SK-N-SH (cell line): ENCODE measurements around the gene LRRC36. TPM values are rescaled to one million over a fixed set of nuclear protein-coding genes. Genes with fewer than 3 reads are reported as not detected.
A peak's percentile ranks its signal among the peaks of the same experiment; 100 is the strongest.

Experiments
- CTCF ChIA-PET: fragments of 300-600, 350-600 bp; formaldehyde crosslinking; extraction: SDS; loops from one replicate; lab custom pipeline; 2021; lab: Yijun Ruan, JAX
- POLR2A ChIA-PET: fragments of 350-600 bp; sonication (Branson Sonifier 250); formaldehyde crosslinking; extraction: SDS; loops from one replicate; lab custom pipeline; 2020; ENCODE audit warnings: antibody characterized with exemption, inconsistent platforms; lab: Yijun Ruan, JAX
- DNase-seq: peaks from one replicate; pipeline ENCODE4 v3.0.0; 2012
- H2AFZ ChIP-seq: fragments of 200-600 bp; sonication (generic); 2 replicates; pipeline ENCODE4 v1.8.1; 2016; ENCODE audit warnings: antibody characterized with exemption, mild to moderate bottlenecking, low read depth
- H3F3A ChIP-seq: fragments of 200-600 bp; sonication (generic); replicated peaks from 2 replicates; pipeline ENCODE3; 2016; ENCODE audit warnings: antibody characterized with exemption, mild to moderate bottlenecking; ENCODE audit not compliant: insufficient read depth
- H3K27ac ChIP-seq, 2 experiments: fragments of 200-500 bp in 1 of 2; fragments of 200-600 bp in 1 of 2; sonication (Bioruptor generic) in 1 of 2; sonication (generic), shearing (Covaris generic) in 1 of 2; 2 replicates each; pipeline versions ENCODE4 v1.5.1 to v1.6.1; 2014 to 2016; ENCODE audit warnings: low read depth in 2 of 2, inconsistent platforms in 1 of 2, low read length in 1 of 2, mild to moderate bottlenecking in 1 of 2, mixed read lengths in 1 of 2
- H3K27me3 ChIP-seq: fragments of 200-600 bp; sonication (generic), shearing (Covaris generic); 2 replicates; pipeline ENCODE4 v1.6.1; 2016; ENCODE audit warnings: mixed run types; ENCODE audit not compliant: insufficient read depth
- H3K36me3 ChIP-seq, 2 experiments: fragments of 200-500 bp in 1 of 2; fragments of 200-600 bp in 1 of 2; sonication (Bioruptor generic) in 1 of 2; sonication (generic) in 1 of 2; replicated peaks in 1 of 2; 2 replicates each; pipeline versions ENCODE3 to v1.5.1; 2014 to 2016; ENCODE audit warnings: low read length in 1 of 2, mild to moderate bottlenecking in 1 of 2; ENCODE audit not compliant: insufficient read depth in 2 of 2, control insufficient read depth in 1 of 2
- H3K4me1 ChIP-seq, 2 experiments: fragments of 200-500 bp in 1 of 2; fragments of 200-600 bp in 1 of 2; sonication (Bioruptor generic) in 1 of 2; sonication (generic), shearing (Covaris generic) in 1 of 2; 2 replicates each; pipeline versions ENCODE4 v1.5.1 to v1.6.1; 2014 to 2016; ENCODE audit warnings: low read depth in 1 of 2, low read length in 1 of 2, mixed run types in 1 of 2; ENCODE audit not compliant: insufficient read depth in 2 of 2, control insufficient read depth in 1 of 2
- H3K4me2 ChIP-seq: fragments of 200-600 bp; sonication (generic), shearing (Covaris generic); 2 replicates; pipeline ENCODE4 v1.6.1; 2017; ENCODE audit warnings: mixed run types
- H3K4me3 ChIP-seq, 2 experiments: fragments of 200-500 bp in 1 of 2; fragments of 200-600 bp in 1 of 2; sonication (Bioruptor generic) in 1 of 2; sonication (generic), shearing (Covaris generic) in 1 of 2; 2 replicates each; pipeline versions ENCODE4 v1.5.1 to v1.8.1; 2014 to 2016; ENCODE audit warnings: low read depth in 2 of 2, inconsistent platforms in 1 of 2, low read length in 1 of 2, mild to moderate bottlenecking in 1 of 2, mixed read lengths in 1 of 2, moderate library complexity in 1 of 2
- H3K79me2 ChIP-seq: fragments of 200-600 bp; sonication (generic); 2 replicates; pipeline ENCODE4 v1.8.1; 2017; ENCODE audit warnings: mild to moderate bottlenecking; ENCODE audit not compliant: insufficient read depth
- H3K9ac ChIP-seq: fragments of 200-600 bp; sonication (generic); 2 replicates; pipeline ENCODE4 v1.6.1; 2017; ENCODE audit warnings: mixed run types
- H3K9me2 ChIP-seq: fragments of 200-600 bp; sonication (generic); 2 replicates; pipeline ENCODE4 v1.6.1; 2017; ENCODE audit warnings: mixed run types
- H3K9me3 ChIP-seq: fragments of 200-600 bp; sonication (generic); 2 replicates; pipeline ENCODE4 v1.6.1; 2017; ENCODE audit warnings: mixed run types, mild to moderate bottlenecking, moderate library complexity
- H4K20me1 ChIP-seq: fragments of 200-600 bp; sonication (generic); 2 replicates; pipeline ENCODE4 v1.6.1; 2017; ENCODE audit warnings: mild to moderate bottlenecking, mixed run types; ENCODE audit not compliant: insufficient read depth
- CHD2 ChIP-seq: fragments of 150-350 bp; IDR thresholded peaks from 2 replicates; pipeline ENCODE4 v1.6.1; 2018; ENCODE audit warnings: low read length; ENCODE audit not compliant: partially characterized antibody
- FOSL2 ChIP-seq: IDR thresholded peaks from 2 replicates; pipeline ENCODE4 v1.4.0; 2012; ENCODE audit warnings: low read depth, mild to moderate bottlenecking, moderate library complexity, borderline replicate concordance
- FOXJ3 ChIP-seq: sonication (generic); formaldehyde crosslinking; IDR thresholded peaks from 2 replicates; pipeline ENCODE4 v1.5.1; 2020; ENCODE audit warnings: mild to moderate bottlenecking, missing genetic modification reagents
- FOXM1 ChIP-seq: IDR thresholded peaks from 2 replicates; pipeline ENCODE4 v1.4.0; 2012; ENCODE audit warnings: low read depth, mild to moderate bottlenecking
- JUND ChIP-seq: IDR thresholded peaks from 2 replicates; pipeline ENCODE4 v1.4.0; 2012
- MAX ChIP-seq: IDR thresholded peaks from 2 replicates; pipeline ENCODE4 v1.4.0; 2012; ENCODE audit warnings: low read depth
- MXI1 ChIP-seq: IDR thresholded peaks from 2 replicates; pipeline ENCODE4 v1.6.1; 2012; ENCODE audit warnings: mild to moderate bottlenecking, low read depth, low read length, improper control_type of control experiment
- NFIC ChIP-seq: IDR thresholded peaks from 2 replicates; pipeline ENCODE4 v1.4.0; 2012; ENCODE audit warnings: borderline replicate concordance
- RAD21 ChIP-seq: IDR thresholded peaks from 2 replicates; pipeline ENCODE4 v1.6.1; 2012; ENCODE audit warnings: mild to moderate bottlenecking, low read length
- RCOR1 ChIP-seq: fragments of 150-350 bp; IDR thresholded peaks from 2 replicates; pipeline ENCODE4 v1.6.1; 2017; ENCODE audit warnings: antibody characterized with exemption, low read length
- RFX5 ChIP-seq: IDR thresholded peaks from 2 replicates; pipeline ENCODE4 v1.6.1; 2012; ENCODE audit warnings: mild to moderate bottlenecking, improper control_type of control experiment, low read length
- TAF1 ChIP-seq: IDR thresholded peaks from 2 replicates; pipeline ENCODE4 v1.6.1; 2012; ENCODE audit warnings: low read depth, mild to moderate bottlenecking, low read length, moderate library complexity, borderline replicate concordance
- TCF12 ChIP-seq: IDR thresholded peaks from 2 replicates; pipeline ENCODE4 v1.4.0; 2012
- TEAD4 ChIP-seq: IDR thresholded peaks from 2 replicates; pipeline ENCODE4 v1.4.0; 2012; ENCODE audit warnings: mild to moderate bottlenecking, borderline replicate concordance; ENCODE audit not compliant: insufficient read depth
- ZBTB33 ChIP-seq: IDR thresholded peaks from 2 replicates; pipeline ENCODE4 v1.4.0; 2012; ENCODE audit warnings: low read depth, borderline replicate concordance
- WGBS: methylation state at CpG from one replicate; pipeline ENCODE4 v1.1.6; 2017; ENCODE audit warnings: low lambda C conversion rate; 5-methylcytosine and 5-hydroxymethylcytosine counted together
- polyA plus RNA-seq, 3 experiments: library from polyadenylated mRNA; depleted of rRNA; stranded (reverse); fragments of >200 nt; gene quantifications; 2 replicates each; pipeline ENCODE4 v1.2.3, GENCODE V29; 2012
- TF ChIP-seq, protein P1 (sequence below): IDR thresholded peaks from 2 replicates; pipeline ENCODE4 v1.6.1; 2012; ENCODE audit warnings: mild to moderate bottlenecking, low read depth, low read length, moderate library complexity
- TF ChIP-seq, protein P2 (sequence below): fragments of 200-600 bp; sonication (generic); IDR thresholded peaks from 2 replicates; pipeline ENCODE4 v1.6.1; 2017; ENCODE audit warnings: antibody characterized with exemption, mild to moderate bottlenecking, moderate library complexity

Gene LRRC36
- polyA plus RNA-seq, 1 of the 3 experiments (the other 2 are of a cell fraction): 0.92 TPM

DNA sequence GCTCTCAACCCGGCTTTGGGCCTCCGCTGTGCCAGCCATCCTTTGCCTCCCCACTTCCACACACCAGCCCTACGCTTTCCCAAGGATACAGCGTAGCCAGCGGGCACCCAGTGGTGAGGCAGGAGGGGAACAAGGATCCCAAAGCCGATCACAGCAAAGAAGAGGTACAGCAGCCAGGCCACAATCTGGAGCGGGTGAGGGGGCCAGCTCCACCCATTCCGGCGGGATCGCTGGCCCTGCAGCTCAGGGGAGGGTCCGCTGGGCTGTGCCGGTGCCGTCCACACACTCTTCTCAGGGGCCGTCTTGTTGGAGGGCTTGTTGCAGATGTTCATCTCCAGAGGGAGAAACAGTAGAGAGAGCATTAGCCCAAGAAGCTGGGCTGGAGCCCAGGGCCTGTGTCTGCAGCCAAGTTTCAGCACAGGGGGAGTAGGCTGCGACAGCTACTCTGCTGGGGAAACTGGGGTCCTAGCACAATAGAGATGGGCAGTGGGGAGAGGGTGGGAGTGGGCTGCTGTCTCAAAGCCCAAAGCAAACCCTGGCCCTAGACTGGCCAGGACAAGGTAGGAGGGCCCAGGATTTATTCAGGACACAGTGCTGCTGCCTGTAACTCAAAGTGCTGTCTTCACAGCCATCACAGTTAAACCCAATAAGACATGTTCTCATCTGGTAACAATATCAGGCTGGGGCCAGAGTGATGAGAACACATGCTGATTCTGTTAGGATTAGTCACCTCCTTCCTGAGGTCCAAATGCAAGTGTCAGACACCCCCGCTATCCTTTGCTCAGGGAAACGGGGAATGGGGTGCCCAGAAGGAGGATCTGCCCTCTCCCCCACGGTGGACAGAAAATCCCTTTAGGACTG, 79.7 kb downstream of the LRRC36 start (continued):
- no peak for TF ChIP-seq FOXM1
- no peak for TF ChIP-seq MXI1
- TF ChIP-seq MAX: peak; percentile 62
- peak; percentile 70 for TF ChIP-seq JUND
- TF ChIP-seq, protein P1, sequence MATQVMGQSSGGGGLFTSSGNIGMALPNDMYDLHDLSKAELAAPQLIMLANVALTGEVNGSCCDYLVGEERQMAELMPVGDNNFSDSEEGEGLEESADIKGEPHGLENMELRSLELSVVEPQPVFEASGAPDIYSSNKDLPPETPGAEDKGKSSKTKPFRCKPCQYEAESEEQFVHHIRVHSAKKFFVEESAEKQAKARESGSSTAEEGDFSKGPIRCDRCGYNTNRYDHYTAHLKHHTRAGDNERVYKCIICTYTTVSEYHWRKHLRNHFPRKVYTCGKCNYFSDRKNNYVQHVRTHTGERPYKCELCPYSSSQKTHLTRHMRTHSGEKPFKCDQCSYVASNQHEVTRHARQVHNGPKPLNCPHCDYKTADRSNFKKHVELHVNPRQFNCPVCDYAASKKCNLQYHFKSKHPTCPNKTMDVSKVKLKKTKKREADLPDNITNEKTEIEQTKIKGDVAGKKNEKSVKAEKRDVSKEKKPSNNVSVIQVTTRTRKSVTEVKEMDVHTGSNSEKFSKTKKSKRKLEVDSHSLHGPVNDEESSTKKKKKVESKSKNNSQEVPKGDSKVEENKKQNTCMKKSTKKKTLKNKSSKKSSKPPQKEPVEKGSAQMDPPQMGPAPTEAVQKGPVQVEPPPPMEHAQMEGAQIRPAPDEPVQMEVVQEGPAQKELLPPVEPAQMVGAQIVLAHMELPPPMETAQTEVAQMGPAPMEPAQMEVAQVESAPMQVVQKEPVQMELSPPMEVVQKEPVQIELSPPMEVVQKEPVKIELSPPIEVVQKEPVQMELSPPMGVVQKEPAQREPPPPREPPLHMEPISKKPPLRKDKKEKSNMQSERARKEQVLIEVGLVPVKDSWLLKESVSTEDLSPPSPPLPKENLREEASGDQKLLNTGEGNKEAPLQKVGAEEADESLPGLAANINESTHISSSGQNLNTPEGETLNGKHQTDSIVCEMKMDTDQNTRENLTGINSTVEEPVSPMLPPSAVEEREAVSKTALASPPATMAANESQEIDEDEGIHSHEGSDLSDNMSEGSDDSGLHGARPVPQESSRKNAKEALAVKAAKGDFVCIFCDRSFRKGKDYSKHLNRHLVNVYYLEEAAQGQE: no peak
- TF ChIP-seq FOSL2: peak; percentile 78; the same call in 1 of the 2 replicates

- no peaks in the 10 kb centered on the region for H3K27me3 ChIP-seq
- POLR2A ChIA-PET: no interaction called here
- no peaks in the 10 kb centered on the region for H3K9me3 ChIP-seq
- peaks cover 0 to 10% of the 10 kb centered on the region in 2 experiments for H3K36me3 ChIP-seq
- peaks cover 22% of the 10 kb centered on the region for H3F3A ChIP-seq
- peak overlapping the region; percentile 78 to 98 for H3K27ac ChIP-seq
- CTCF ChIA-PET: interaction anchor here (0.8 to 2.8 kb wide), 6 partner anchors 9 to 74 kb away, joined by 3 to 15 read pairs (median 4); partner anchors contain the start of genes ATP6V0D1, TPPP3 and ZDHHC1
- 81% methylated on average over 6 of the region's 7 CpGs for WGBS
- H3K9me2 ChIP-seq: no peaks in the 10 kb centered on the region
- peaks cover 32% of the 10 kb centered on the region for H3K79me2 ChIP-seq
- peaks cover 21 to 30% of the 10 kb centered on the region in 2 experiments; a peak in 3 of 4 replicates for H3K4me1 ChIP-seq
- no peak overlapping the region for H3K4me3 ChIP-seq
- peak overlapping the region; percentile 66 for H3K9ac ChIP-seq
- H2AFZ ChIP-seq: 0 out of 2 replicates have a peak overlapping the region, but pooled peaks have one; percentile 61
- DNase-seq: peak; percentile 48
- peak overlapping the region; percentile 66 for H3K4me2 ChIP-seq
- no peaks in the 10 kb centered on the region for H4K20me1 ChIP-seq
- TF ChIP-seq, protein P1: no peak
- TF ChIP-seq, protein P2, sequence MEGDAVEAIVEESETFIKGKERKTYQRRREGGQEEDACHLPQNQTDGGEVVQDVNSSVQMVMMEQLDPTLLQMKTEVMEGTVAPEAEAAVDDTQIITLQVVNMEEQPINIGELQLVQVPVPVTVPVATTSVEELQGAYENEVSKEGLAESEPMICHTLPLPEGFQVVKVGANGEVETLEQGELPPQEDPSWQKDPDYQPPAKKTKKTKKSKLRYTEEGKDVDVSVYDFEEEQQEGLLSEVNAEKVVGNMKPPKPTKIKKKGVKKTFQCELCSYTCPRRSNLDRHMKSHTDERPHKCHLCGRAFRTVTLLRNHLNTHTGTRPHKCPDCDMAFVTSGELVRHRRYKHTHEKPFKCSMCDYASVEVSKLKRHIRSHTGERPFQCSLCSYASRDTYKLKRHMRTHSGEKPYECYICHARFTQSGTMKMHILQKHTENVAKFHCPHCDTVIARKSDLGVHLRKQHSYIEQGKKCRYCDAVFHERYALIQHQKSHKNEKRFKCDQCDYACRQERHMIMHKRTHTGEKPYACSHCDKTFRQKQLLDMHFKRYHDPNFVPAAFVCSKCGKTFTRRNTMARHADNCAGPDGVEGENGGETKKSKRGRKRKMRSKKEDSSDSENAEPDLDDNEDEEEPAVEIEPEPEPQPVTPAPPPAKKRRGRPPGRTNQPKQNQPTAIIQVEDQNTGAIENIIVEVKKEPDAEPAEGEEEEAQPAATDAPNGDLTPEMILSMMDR: no peak
- TF ChIP-seq FOXJ3 (CRISPR knock-in tag): no peak
- no peak for TF ChIP-seq ZBTB33
- no peak for TF ChIP-seq RAD21
- TF ChIP-seq TEAD4: no peak
- TF ChIP-seq RFX5: no peak
- TF ChIP-seq CHD2: no peak
- no peak for TF ChIP-seq NFIC
- no peak for TF ChIP-seq RCOR1
- TF ChIP-seq TAF1: no peak
- no peak for TF ChIP-seq TCF12
- TF ChIP-seq MAX: no peak
Measured at GRCh38 chr16:67407176-67407787, 80.7 kb downstream of the LRRC36 start.
